GM10266 (cell line): ENCODE data around the gene PLCL2.
A peak's percentile ranks its signal among the peaks of the same experiment; 100 is the strongest.

Experiments
- DNase-seq: peaks from one replicate; pipeline ENCODE4 v3.0.0; 2012; ENCODE audit errors: extremely low spot score
- CTCF ChIP-seq: IDR thresholded peaks from 2 replicates; pipeline ENCODE4 v1.5.1; 2012; ENCODE audit warnings: mild to moderate bottlenecking, low read depth; ENCODE audit not compliant: control insufficient read depth, insufficient read depth; ENCODE audit errors: missing control alignments

The PLCL2 gene

GRCh38 chr3:17038900-17039553, 154.3 kb downstream of the PLCL2 start:
- no peak for DNase-seq
- no peak for TF ChIP-seq CTCF

- DNase-seq = no peak
- TF ChIP-seq CTCF = no peak
Observed at GRCh38 chr3:17039594-17039993, 154.8 kb downstream of the PLCL2 start.

DNA sequence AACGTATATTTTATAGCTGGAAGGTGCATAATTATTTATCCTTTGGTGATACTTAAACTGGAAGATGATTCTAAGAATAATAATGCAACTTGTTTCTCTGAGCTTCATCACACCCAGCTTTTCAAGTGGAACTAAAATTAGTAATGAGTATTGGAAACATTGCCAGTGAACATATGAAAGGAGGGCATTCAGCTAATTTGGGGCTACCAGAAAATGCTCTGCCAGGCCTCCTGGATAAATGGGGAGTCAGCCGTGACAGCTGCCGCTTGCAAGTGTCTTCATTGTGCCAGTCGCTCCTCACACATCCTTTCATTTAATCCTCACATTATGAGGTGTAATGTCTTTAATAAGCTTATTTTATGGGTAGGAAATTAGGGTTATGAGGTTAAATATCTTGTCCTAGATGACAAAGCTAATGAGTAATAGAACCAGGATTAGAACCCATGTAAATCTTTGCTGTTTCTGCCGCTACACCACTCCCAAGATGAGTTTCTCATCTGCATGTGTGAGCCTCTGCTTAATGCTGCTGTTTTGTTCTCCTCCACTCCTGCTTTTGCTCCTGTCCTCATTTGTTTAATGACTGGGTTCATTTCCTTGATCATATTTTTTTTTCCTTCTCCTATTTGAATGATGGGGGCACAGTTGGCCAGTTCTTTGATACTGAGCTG, 155.7 kb downstream of the PLCL2 start:
- DNase-seq = no peak
- no peak for TF ChIP-seq CTCF

GRCh38 chr3:17040990-17041377, 156.2 kb downstream of the PLCL2 start:
- no peak for DNase-seq
- no peak for TF ChIP-seq CTCF

- no peak for TF ChIP-seq CTCF
- peak; percentile 58 for DNase-seq
Observed at GRCh38 chr3:17044855-17045254, 160.1 kb downstream of the PLCL2 start.

DNA sequence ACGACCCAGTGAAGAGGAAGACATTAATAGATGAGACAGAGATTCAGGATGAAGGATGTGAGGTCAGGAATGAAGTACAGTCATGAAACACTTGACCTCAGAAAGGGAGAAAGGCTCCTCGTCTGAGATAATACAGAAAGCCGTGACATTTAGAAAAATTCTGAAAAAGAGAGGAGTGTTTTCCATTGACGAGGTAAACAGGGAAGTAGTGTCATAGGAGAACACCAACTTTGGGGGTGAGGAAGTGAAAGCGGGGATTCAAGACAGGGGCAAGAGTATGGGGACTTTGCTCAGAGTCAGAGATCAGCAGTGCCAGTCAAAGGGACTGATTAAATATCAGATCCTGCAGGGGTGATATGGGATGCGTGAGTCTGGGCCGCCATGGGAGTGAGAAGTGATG, 160.9 kb downstream of the PLCL2 start:
- TF ChIP-seq CTCF = no peak
- DNase-seq = no peak

- DNase-seq = no peak
- TF ChIP-seq CTCF = no peak
Observed at GRCh38 chr3:17046623-17047022, 161.9 kb downstream of the PLCL2 start.
